GM21737 (cell line): ENCODE measurements around the gene PTGS1.

ENCODE experiments used
- ATAC-seq: cut with Tn5 transposase; IDR thresholded peaks from one replicate; pipeline ENCODE4 v1.9.1; 2021; ENCODE audit warnings: mild to moderate bottlenecking, moderate library complexity; ENCODE audit not compliant: unreplicated experiment

Gene PTGS1

DNA sequence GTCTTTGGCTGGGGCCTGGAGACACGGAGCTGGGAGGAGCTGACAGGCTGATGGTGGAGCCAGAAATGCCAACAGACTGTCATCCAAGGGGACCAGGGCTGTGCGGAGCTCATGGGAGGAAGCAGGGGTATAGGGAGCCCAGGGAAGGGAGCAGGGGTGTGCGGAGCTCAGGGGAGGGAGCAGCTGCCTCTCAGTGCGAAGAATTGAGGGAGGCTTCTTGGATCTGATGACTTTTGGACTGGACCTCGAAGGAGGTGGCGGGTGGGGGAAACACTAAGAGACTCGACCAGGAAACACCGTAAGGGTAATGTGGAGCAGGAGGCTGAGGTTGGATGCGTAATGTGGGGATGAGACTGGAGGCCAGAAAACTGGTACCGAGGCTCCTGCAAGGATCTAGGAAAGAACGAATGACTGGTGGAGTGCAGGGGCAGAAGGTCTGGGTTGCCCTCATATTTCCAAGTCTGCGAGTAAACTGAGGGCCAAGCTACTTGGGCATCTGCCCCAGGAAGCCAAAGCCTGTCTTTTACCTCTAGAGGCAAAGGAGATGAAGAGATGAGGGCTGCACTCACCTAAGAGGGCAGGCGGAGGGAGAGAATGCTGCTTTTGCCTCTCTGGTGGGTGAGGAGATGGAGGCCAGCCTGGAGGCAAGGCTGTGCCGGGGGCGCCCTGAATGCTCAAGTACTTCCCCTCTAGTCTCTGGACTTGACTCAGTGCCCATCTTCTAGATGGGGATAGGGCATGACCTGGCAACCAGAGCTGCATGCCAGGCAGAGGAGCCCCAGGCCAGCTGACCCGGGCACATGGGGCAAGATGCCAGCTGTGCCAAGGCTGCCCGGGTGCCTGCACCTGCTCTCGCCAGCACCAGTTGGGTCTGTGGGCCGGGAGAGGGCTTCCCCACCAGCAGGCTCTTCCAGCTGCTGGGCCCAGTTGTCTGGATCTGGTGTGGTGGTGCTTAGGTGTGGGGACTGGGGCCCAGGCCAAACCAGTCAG is 2.3 kb downstream of the PTGS1 start:
- ATAC-seq = no peak

DNA sequence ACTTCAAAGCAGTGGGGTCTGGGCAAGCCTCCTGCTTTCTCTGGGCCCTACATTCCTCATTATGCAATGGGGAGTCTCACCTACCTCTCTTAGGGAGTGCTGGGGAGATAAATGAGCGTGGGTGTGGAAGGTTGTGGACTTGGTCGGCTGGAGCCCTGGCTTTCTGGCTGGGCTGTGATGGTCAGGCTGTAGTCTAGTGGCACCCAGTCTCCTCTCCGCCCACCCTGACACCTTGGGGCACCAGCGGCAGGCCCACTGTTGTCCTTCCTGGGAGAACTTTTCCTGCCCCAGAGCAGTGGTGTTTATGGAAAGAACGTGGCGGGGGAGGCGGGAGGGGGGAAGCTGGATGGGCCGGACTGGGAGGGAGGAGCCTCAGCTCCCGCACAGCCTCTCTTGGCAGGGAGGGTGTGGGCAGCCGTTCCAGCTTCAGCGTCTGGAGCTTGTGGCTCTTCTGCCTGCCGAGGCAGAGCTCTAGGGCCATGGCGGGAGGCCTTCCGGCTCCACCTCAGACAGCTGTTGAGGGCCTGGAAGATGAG is 4.1 kb downstream of the PTGS1 start:
- no peak for ATAC-seq

- no peak for ATAC-seq
Observed at GRCh38 chr9:122376796-122377195, 6.0 kb downstream of the PTGS1 start.

DNA sequence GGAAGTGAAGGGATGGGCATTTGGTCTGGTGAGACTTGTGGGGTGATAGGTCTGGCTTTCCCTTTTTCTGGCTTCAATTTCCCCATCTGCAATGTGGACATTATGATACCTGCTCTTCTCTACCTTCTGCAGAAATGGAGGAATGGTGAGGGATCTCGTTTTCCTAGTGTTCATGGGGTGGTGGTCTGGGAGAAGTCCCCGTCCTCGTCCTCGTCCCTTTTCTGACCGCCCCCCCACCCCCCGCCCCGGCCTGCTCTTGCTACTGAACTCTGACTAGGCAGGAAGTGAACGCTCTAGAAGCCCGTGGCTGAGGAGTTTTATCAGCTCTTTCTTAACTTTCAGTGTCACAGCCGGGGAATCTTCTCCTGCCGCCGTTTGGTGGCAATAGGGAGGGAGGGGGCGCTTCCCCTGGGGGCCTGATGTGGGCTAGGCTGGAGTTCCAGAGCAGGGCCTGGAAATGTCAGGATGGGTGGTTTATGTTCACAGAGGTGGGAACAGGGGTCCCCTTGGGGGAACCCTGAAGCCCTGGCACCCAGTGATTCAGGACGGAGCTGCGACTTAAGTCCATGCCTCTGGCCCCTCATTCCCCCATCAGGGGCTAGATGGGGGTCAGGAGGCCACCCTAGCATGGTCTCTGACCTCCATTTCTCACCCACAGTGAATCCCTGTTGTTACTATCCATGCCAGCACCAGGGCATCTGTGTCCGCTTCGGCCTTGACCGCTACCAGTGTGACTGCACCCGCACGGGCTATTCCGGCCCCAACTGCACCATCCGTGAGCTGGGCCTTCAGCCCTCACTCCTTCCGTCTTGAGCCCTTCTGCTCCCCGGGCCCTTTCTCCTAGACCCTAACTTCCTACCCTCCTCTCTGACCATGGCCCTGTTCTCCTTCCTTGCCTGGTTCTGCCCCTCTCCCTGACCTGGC is 6.7 kb downstream of the PTGS1 start:
- no peak for ATAC-seq

DNA sequence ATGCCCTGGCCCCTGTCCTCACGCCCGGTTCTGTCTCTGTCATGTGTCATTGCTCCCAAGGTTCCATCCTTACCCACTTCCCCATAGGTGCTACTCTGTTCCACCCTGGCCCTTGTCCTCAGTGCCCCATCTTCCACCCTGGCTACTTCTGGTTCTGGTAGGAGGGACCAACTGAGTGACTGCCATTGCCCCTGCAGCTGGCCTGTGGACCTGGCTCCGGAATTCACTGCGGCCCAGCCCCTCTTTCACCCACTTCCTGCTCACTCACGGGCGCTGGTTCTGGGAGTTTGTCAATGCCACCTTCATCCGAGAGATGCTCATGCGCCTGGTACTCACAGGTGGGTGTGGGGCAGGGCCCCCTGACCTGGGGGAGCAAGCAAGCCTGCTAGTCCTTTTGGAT is 7.4 kb downstream of the PTGS1 start:
- no peak for ATAC-seq

DNA sequence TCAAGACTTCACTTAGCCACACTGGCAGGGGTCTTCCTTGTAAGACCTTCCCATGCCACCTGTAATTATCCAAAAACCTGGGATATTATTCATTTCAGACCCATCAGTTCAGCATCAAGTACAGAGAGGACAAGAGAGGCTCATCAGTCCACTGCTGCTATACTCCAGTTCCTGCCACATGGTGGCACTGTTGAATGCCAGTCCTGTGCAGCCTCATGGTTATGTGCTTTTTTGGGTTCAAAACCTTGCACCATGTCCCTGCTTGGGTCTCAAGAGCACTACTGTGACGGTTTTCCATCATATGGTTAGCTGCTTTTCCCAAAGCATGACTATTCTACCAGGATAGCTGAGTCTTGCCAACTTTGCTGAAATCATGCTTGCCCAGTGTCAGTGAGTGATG is 8.5 kb downstream of the PTGS1 start:
- ATAC-seq = no peak

DNA sequence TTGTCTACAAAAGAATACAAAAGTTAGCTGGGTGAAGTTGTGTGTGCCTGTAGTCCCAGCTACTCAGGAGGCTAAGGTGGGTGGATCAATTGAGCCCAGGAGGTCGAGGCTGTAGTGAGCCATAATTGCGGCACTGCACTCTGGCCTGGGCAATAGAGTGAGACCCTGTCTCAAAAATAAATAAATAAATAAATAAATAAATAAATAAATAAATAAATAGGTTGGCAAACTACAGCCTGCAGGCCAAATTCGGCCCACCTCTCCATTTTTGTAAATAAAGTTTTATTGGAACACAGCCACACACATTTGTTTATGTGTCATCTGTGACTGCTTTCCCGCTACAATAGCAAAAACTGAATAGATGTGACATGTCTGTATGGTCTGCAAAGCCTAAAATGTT is 9.5 kb downstream of the PTGS1 start:
- no peak for ATAC-seq

GRCh38 chr9:122381206-122381950 is 10.6 kb downstream of the PTGS1 start:
- ATAC-seq = no peak

- ATAC-seq = no peak
Observed at GRCh38 chr9:122382901-122383850, 12.4 kb downstream of the PTGS1 start.

DNA sequence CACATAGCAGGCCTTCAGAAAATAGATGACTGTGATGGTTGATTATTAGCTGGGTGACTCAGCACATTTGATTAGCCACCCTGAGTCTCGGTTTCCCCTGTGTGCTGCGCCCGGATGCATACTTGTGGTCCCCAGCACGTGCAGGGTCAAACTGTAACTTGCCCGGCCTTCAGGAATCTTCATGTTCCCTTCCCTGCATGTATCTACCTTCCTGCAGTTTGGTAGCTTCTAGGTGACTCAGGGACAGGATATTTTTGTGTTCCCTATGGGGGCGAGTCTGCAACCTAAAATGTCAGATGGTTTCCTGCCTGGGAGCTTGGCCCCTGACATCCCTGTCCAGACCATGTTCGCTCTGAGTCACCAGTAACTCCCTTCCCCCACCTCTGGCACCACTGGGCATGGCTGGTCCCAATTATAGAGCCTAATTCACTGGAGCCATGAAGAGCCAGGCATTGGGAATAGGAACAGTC is 13.2 kb downstream of the PTGS1 start:
- no peak for ATAC-seq

DNA sequence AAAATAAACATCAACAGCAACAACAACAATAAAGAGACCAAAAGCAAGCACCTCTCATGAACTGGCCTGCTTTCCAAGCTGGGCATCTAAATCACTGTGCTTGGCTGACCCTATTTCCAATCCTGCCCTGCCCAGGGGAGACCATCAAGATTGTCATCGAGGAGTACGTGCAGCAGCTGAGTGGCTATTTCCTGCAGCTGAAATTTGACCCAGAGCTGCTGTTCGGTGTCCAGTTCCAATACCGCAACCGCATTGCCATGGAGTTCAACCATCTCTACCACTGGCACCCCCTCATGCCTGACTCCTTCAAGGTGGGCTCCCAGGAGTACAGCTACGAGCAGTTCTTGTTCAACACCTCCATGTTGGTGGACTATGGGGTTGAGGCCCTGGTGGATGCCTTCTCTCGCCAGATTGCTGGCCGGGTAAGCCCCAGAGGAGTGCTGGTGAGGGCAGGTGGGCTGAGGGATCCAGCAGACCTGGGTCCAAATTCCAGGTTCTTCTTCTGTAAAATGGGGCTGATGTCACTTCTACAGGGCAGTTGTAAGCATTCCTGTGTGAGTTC is 15.6 kb downstream of the PTGS1 start:
- no peak for ATAC-seq

- ATAC-seq = no peak
Observed at GRCh38 chr9:122387536-122387935, 16.7 kb downstream of the PTGS1 start.

- no peak for ATAC-seq
Observed at GRCh38 chr9:122389195-122389594, 18.4 kb downstream of the PTGS1 start.

- ATAC-seq = no peak
Observed at GRCh38 chr9:122389799-122390481, 19.1 kb downstream of the PTGS1 start.

DNA sequence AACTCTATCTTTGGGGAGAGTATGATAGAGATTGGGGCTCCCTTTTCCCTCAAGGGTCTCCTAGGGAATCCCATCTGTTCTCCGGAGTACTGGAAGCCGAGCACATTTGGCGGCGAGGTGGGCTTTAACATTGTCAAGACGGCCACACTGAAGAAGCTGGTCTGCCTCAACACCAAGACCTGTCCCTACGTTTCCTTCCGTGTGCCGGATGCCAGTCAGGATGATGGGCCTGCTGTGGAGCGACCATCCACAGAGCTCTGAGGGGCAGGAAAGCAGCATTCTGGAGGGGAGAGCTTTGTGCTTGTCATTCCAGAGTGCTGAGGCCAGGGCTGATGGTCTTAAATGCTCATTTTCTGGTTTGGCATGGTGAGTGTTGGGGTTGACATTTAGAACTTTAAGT is 21.5 kb downstream of the PTGS1 start:
- ATAC-seq = no peak

- ATAC-seq = no peak
Observed at GRCh38 chr9:122392714-122393113, 21.9 kb downstream of the PTGS1 start.

DNA sequence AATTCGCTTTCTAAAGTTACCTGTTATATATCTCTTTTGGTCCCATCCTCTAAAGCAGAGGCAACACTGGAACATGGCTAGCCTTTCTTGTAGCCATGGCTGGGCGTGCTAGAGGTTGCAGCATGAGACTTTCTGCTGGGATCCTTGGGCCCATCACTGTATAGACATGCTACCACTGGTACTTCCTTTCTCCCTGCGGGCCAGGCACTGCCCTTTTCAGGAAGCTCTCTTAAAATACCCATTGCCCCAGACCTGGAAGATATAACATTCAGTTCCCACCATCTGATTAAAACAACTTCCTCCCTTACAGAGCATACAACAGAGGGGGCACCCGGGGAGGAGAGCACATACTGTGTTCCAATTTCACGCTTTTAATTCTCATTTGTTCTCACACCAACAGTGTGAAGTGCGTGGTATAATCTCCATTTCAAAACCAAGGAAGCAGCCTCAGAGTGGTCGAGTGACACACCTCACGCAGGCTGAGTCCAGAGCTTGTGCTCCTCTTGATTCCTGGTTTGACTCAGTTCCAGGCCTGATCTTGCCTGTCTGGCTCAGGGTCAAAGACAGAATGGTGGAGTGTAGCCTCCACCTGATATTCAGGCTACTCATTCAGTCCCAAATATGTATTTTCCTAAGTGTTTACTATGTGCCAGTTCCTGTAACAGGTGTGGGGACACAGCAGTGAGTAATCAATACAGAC is 22.6 kb downstream of the PTGS1 start:
- ATAC-seq = no peak
